Hepatocyte (in vitro differentiated cells): ENCODE measurements around the gene SPACA9. TPM values are rescaled to one million over a fixed set of nuclear protein-coding genes. Genes with fewer than 3 reads are reported as not detected.

ENCODE experiments used
- DNase-seq: peaks from one replicate; pipeline ENCODE4 v3.0.0-alpha.2; 2016; ENCODE audit warnings: low spot score
- H2AFZ ChIP-seq: fragments of 200-600 bp; sonication (generic); 2 replicates; pipeline ENCODE4 v1.6.0; 2016; ENCODE audit warnings: antibody characterized with exemption, mild to moderate bottlenecking
- H3K27ac ChIP-seq: fragments of 200-600 bp; sonication (generic); 2 replicates; pipeline ENCODE4 v1.5.1; 2016; ENCODE audit warnings: mild to moderate bottlenecking
- H3K27me3 ChIP-seq: fragments of 200-600 bp; sonication (generic); 2 replicates; pipeline ENCODE4 v1.6.1; 2016
- H3K36me3 ChIP-seq: fragments of 200-600 bp; sonication (generic); replicated peaks from 2 replicates; pipeline ENCODE4 v1.5.1; 2016; ENCODE audit warnings: low read depth; ENCODE audit not compliant: insufficient read depth
- H3K4me1 ChIP-seq: fragments of 200-600 bp; sonication (generic); 2 replicates; pipeline ENCODE4 v1.5.1; 2016; ENCODE audit warnings: mild to moderate bottlenecking, moderate library complexity; ENCODE audit not compliant: insufficient read depth
- H3K4me2 ChIP-seq: fragments of 200-600 bp; sonication (generic); 2 replicates; pipeline ENCODE4 v1.6.0; 2016
- H3K4me3 ChIP-seq: fragments of 200-600 bp; sonication (generic); 2 replicates; pipeline ENCODE4 v1.5.1; 2016; ENCODE audit warnings: mild to moderate bottlenecking
- H3K79me2 ChIP-seq: fragments of 200-600 bp; sonication (generic); 2 replicates; pipeline ENCODE4 v1.6.0; 2017; ENCODE audit warnings: mild to moderate bottlenecking
- H3K9me2 ChIP-seq: fragments of 200-600 bp; sonication (generic); replicated peaks from 2 replicates; pipeline ENCODE4 v1.6.0; 2017; ENCODE audit warnings: mild to moderate bottlenecking; ENCODE audit not compliant: insufficient read depth
- H3K9me3 ChIP-seq: fragments of 200-600 bp; sonication (generic); 2 replicates; pipeline ENCODE4 v1.5.1; 2016; ENCODE audit warnings: low read depth, mild to moderate bottlenecking
- H4K20me1 ChIP-seq: fragments of 200-600 bp; sonication (generic); 2 replicates; pipeline ENCODE4 v1.6.0; 2016; ENCODE audit warnings: mild to moderate bottlenecking; ENCODE audit not compliant: insufficient read depth, poor library complexity, severe bottlenecking
- EZH2 ChIP-seq: fragments of 200-600 bp; sonication (generic); IDR thresholded peaks from 2 replicates; pipeline ENCODE4 v1.6.1; 2016; ENCODE audit warnings: antibody characterized with exemption, mild to moderate bottlenecking, borderline replicate concordance
- EZH2phosphoT487 ChIP-seq: fragments of 200-600 bp; sonication (generic); IDR thresholded peaks from one replicate; pipeline ENCODE4 v1.6.1; 2018; ENCODE audit warnings: antibody characterized with exemption, mild to moderate bottlenecking, low read depth, moderate library complexity; ENCODE audit not compliant: unreplicated experiment, severe bottlenecking
- WGBS: methylation state at CpG from one replicate; pipeline ENCODE4 v1.1.6; 2016; ENCODE audit warnings: low lambda C conversion rate; ENCODE audit errors: missing lambda C conversion rate; 5-methylcytosine and 5-hydroxymethylcytosine counted together
- polyA plus RNA-seq: library from polyadenylated mRNA; unstranded; fragments of >200 nt; fragmentation: Nextera tagmentation; extraction: Ambion mirVana; gene quantifications from 2 replicates; pipeline ENCODE4 v1.2.1, GENCODE V29; 2016
- total RNA-seq: library from RNA; depleted of rRNA; stranded (reverse); fragments of >200 nt; gene quantifications from 2 replicates; pipeline ENCODE4 v1.2.3, GENCODE V29; 2014
- TF ChIP-seq, protein P1 (sequence below): fragments of 200-600 bp; sonication (generic); IDR thresholded peaks from 2 replicates; pipeline ENCODE4 v1.5.1; 2016; ENCODE audit warnings: antibody characterized with exemption, mild to moderate bottlenecking; ENCODE audit not compliant: poor library complexity

The SPACA9 gene
- total and polyA plus RNA-seq, 2 experiments from 2014 or later: 1.9 to 3.3 TPM

- no peak for TF ChIP-seq EZH2
- TF ChIP-seq, protein P1, sequence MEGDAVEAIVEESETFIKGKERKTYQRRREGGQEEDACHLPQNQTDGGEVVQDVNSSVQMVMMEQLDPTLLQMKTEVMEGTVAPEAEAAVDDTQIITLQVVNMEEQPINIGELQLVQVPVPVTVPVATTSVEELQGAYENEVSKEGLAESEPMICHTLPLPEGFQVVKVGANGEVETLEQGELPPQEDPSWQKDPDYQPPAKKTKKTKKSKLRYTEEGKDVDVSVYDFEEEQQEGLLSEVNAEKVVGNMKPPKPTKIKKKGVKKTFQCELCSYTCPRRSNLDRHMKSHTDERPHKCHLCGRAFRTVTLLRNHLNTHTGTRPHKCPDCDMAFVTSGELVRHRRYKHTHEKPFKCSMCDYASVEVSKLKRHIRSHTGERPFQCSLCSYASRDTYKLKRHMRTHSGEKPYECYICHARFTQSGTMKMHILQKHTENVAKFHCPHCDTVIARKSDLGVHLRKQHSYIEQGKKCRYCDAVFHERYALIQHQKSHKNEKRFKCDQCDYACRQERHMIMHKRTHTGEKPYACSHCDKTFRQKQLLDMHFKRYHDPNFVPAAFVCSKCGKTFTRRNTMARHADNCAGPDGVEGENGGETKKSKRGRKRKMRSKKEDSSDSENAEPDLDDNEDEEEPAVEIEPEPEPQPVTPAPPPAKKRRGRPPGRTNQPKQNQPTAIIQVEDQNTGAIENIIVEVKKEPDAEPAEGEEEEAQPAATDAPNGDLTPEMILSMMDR: no peak
- no peak for TF ChIP-seq EZH2phosphoT487
- Histone ChIP-seq H3K4me3 (no peak overlapping the region), H3K9me3 (no peaks in the 10 kb centered on the region), H3K27ac (no peak overlapping the region), H3K79me2 (no peaks in the 10 kb centered on the region), H4K20me1 (no peaks in the 10 kb centered on the region), H3K9me2 (no peaks in the 10 kb centered on the region), H3K4me2 (no peak overlapping the region), H3K4me1 (no peaks in the 10 kb centered on the region), H3K27me3 (no peaks in the 10 kb centered on the region), H3K36me3 (no peaks in the 10 kb centered on the region), H2AFZ (no peak overlapping the region)
- 90% methylated on average over 18 of the region's 18 CpGs for WGBS
- DNase-seq: no peak
These were observed 8.8 kb downstream of the SPACA9 start for GRCh38 chr9:132887181-132888120.

DNA sequence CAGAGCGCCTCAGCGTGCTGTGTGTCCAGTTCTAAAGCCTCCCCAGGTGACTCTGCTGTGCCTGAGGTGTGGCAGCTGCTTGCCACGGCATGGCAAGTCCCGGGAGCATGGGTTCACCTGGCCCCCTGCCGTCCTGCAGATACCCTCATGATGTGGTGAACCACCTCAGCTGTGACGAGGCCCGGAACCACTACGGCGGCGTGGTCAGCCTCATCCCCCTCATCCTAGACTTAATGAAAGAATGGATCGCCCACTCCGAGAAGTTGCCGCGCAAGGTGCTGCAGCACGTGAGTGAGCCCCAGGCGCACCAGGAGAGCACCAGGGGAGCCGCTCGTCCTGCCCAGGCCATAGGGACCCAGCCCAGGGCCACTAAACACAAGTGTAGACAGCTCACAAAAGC lies 9.5 kb downstream of the SPACA9 start:
- H3K36me3 ChIP-seq: no peaks in the 10 kb centered on the region
- 95% methylated on average over 18 of the region's 18 CpGs for WGBS
- no peaks in the 10 kb centered on the region for H3K79me2 ChIP-seq
- H3K9me3 ChIP-seq: no peaks in the 10 kb centered on the region
- no peak overlapping the region for H3K4me2 ChIP-seq
- no peaks in the 10 kb centered on the region for H4K20me1 ChIP-seq
- no peak overlapping the region for H2AFZ ChIP-seq
- no peaks in the 10 kb centered on the region for H3K9me2 ChIP-seq
- no peak for TF ChIP-seq EZH2phosphoT487
- no peak for TF ChIP-seq EZH2
- TF ChIP-seq, protein P1: no peak
- H3K27me3 ChIP-seq: no peaks in the 10 kb centered on the region
- no peak overlapping the region for H3K27ac ChIP-seq
- no peak for DNase-seq
- no peak overlapping the region for H3K4me3 ChIP-seq
- no peaks in the 10 kb centered on the region for H3K4me1 ChIP-seq

DNA sequence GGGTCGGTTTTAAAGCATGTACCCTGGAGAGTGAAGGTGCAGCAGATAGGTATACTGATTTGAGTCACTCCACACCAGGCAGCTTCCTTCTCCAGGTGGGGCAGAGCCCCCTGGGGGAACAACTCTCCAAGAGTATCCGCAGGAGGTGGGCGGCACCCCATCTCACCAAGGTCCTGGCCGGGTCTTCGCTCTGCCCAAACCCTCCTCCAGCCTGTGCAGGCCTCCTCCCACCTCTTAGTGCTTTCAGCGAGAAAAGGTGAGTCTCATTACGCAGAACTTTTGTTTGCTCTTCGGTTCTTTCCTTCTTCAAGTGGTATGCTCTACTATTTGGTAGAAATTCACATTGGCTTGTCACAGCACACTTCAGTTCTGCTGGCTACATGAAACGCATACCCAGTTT lies 13.7 kb downstream of the SPACA9 start:
- no peaks in the 10 kb centered on the region for H3K36me3 ChIP-seq

More for the DNA sequence above, 13.7 kb downstream of the SPACA9 start:
- Histone ChIP-seq H3K9me3 (no peaks in the 10 kb centered on the region), H3K4me3 (no peak overlapping the region), H2AFZ (no peak overlapping the region), H3K4me1 (no peaks in the 10 kb centered on the region), H3K27ac (no peak overlapping the region), H3K27me3 (no peaks in the 10 kb centered on the region), H4K20me1 (no peaks in the 10 kb centered on the region), H3K79me2 (no peaks in the 10 kb centered on the region), H3K4me2 (no peak overlapping the region), H3K9me2 (no peaks in the 10 kb centered on the region)
- WGBS: 74% methylated on average over 9 of the region's 9 CpGs
- no peak for DNase-seq
- TF ChIP-seq EZH2phosphoT487: no peak
- TF ChIP-seq, protein P1: no peak
- no peak for TF ChIP-seq EZH2
